Measurements from ENCODE around the gene TRIM34. TPM values are rescaled to one million over a fixed set of nuclear protein-coding genes. Genes with fewer than 3 reads are reported as not detected.

Gene TRIM34
- total RNA-seq, 1 donor from 2014 or later = 5.3 TPM

Other genes with a start within 250 kb of the TRIM34 start
- not detected in 2 replicates for gene OR51M1, start 241.2 kb upstream of the TRIM34 start, total RNA-seq
- not detected in 2 replicates for gene OR51Q1, start 202.9 kb upstream of the TRIM34 start, total RNA-seq
- not detected in 2 replicates for gene OR51I1, start 183.5 kb upstream of the TRIM34 start, total RNA-seq
- gene OR51I2, start 175.7 kb upstream of the TRIM34 start, total RNA-seq = not detected in 2 replicates
- gene OR52D1, start 136.3 kb upstream of the TRIM34 start, total RNA-seq = not detected in 2 replicates
- gene UBQLN3, start 115.0 kb upstream of the TRIM34 start, total RNA-seq = not detected in 2 replicates
- gene UBQLNL, start 108.3 kb upstream of the TRIM34 start, total RNA-seq = not detected in 2 replicates
- not detected in 2 replicates for gene OR52H1, start 76.5 kb upstream of the TRIM34 start, total RNA-seq
- not detected in 2 replicates for gene OR52B6, start 44.1 kb upstream of the TRIM34 start, total RNA-seq
- gene TRIM6, start 28.4 kb upstream of the TRIM34 start, total RNA-seq = 0.14 and 0.62 TPM in 2 replicates
- 9.3 and 9.7 TPM in 2 replicates for gene TRIM5, start 60.1 kb downstream of the TRIM34 start, total RNA-seq
- 104 and 107 TPM in 2 replicates for gene TRIM22, start 64.8 kb downstream of the TRIM34 start, total RNA-seq
- 0.16 TPM in 1 of 2 replicates, not detected in the other for gene OR56B1, start 111.4 kb downstream of the TRIM34 start, total RNA-seq
- 0.38 TPM in 1 of 2 replicates, not detected in the other for gene OR52N4, start 129.2 kb downstream of the TRIM34 start, total RNA-seq
- not detected in 2 replicates for gene OR52N5, start 158.4 kb downstream of the TRIM34 start, total RNA-seq
- gene OR52N1, start 166.3 kb downstream of the TRIM34 start, total RNA-seq = not detected in 2 replicates
- not detected in 2 replicates for gene OR52N2, start 183.9 kb downstream of the TRIM34 start, total RNA-seq
- not detected in 2 replicates for gene OR52E6, start 216.9 kb downstream of the TRIM34 start, total RNA-seq
- gene OR52E8, start 232.7 kb downstream of the TRIM34 start, total RNA-seq = not detected in 2 replicates

Measured in activated CD4-positive, alpha-beta T cell treated with anti-CD3 and anti-CD28 coated beads, Interleukin-2, amount 10 ng/mL, durations not matched to agents 24 days and 14 days (primary cell).